H7 (cell line): ENCODE measurements around the gene PCNA. TPM values are rescaled to one million over a fixed set of nuclear protein-coding genes. Genes with fewer than 3 reads are reported as not detected.
A peak's percentile ranks its signal among the peaks of the same experiment; 100 is the strongest.
"Not testable (repeated sequence)": the region's sequence is repeated elsewhere in the genome, so short reads cannot be mapped to it uniquely, and the experiment has no call there.

Experiments
- DNase-seq: peaks from one replicate; pipeline ENCODE4 v3.0.0; 2012
- H3K27me3 ChIP-seq: 2 replicates; pipeline ENCODE4 v1.6.0; 2011; ENCODE audit warnings: mild to moderate bottlenecking, low read length; ENCODE audit not compliant: control insufficient read depth, insufficient read depth
- H3K36me3 ChIP-seq: replicated peaks from 2 replicates; pipeline ENCODE4 v1.5.1; 2011; ENCODE audit warnings: low read length; ENCODE audit not compliant: control insufficient read depth, insufficient read depth
- H3K4me3 ChIP-seq: 2 replicates; pipeline ENCODE4 v1.5.1; 2011; ENCODE audit warnings: low read depth, mild to moderate bottlenecking, control low read depth, low read length, moderate library complexity; ENCODE audit not compliant: insufficient read depth
- total RNA-seq: library from RNA; depleted of rRNA; stranded (reverse); fragments of >200 nt; shearing (Covaris generic); gene quantifications from 2 replicates; pipeline ENCODE4 v1.2.3, GENCODE V29; 2014

PCNA gene
- total RNA-seq, 1 experiment from 2014 or later = 294 TPM

DNA sequence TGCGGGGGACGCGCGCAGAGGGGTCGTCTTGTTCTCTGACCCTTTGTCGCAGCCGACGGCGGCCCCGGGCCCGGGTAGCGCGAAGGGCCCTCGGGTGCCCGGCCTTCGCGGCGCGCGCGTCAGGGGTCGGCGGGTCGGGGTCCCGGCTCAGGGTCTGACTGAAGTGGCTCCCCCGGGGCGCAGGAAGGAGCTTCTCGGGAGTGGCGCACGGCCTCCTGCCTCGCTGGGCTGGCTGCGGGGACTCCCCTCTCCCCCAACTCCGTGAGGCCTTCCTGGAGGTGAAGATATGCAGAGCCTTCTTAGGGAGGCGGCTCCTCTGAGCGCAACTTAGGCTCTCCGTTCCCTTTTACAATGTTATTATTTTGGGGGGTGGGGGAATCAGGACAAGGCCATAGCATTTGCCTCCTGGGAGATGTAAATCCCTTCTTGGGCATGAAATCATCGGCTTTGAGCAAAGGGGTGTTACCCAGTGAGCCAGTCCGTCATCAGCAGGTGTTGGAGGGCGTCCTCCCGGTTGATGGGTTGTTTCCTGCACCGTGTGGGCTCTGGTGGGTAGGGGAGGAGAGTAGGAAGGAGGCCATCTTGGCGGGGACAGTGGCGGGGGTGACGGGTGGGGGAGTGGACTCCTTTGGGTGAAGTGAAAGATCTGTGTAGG is 7.6 kb upstream of the PCNA start:
- DNase-seq = peak; percentile 82
- H3K4me3 ChIP-seq = peak overlapping the region; percentile 79
- H3K27me3 ChIP-seq = no peaks in the 10 kb centered on the region
- H3K36me3 ChIP-seq = 0 out of 2 replicates have a peak, but pooled peaks cover 1% of the 10 kb centered on the region

DNA sequence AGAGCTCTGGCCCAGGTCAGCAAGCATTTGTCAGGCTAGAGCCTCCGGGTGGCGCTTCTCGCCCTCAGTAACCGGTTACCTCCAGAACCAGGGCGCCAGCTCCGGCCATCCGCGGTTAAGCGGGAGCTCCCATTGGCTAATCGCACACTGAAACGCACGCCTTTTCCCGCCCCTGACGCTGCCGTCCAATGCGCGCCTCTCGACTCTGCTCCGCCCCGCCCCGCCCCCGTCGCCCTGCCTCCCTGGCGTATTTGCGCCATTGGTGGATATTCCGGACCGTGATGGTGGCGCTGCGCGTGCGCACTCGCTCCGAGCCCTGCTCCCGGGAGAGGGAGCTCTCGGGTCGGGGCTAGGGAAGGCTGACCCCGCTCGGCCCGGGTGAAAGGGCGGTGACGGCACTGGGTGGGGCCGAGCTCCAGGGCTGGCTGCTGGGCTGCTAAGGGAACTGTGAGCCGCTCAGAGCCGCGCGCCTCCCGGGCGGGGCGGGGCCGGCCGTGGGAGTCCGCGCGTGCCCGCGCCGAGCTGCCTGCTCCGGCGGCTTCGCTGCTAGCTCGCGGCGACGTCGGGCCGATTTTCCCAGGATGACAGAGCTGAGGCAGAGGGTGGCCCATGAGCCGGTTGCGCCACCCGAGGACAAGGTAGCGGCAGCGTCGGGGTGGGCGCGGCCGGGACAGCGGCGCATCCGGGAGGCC is 6.9 kb upstream of the PCNA start, which contains the start of gene CDS2:
Gene CDS2 (plus strand): TSS at position 497 of the 692 bp plus-strand sequence. CDS start 85 bp downstream, at position 582.
- peak; percentile 99 for DNase-seq
- Histone ChIP-seq H3K36me3 (0 out of 2 replicates have a peak, but pooled peaks cover 1% of the 10 kb centered on the region), H3K27me3 (no peaks in the 10 kb centered on the region), H3K4me3 (peak within 1 kb of the TSS; percentile 79)

DNA sequence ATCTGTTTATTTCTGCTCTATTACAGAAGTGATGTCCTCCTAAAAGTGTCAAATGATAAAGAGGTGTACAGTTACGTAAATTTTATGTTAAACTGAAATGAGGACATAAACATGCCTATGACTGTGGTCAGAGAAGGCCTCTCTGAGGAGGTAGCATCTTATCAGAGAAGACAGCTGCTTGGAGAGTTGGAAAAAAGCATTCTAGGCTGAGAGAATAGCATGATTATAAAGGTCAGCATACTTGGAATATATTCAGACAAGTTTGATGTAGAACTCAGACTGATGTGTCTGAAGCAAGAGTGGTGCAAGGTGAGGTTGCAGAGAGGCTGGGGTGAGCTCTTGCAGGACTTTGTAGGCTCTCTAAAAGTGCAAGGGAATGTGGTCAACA is 3.1 kb upstream of the PCNA start:
- H3K27me3 ChIP-seq = no peaks in the 10 kb centered on the region
- peaks cover 7% of the 10 kb centered on the region for H3K36me3 ChIP-seq
- no peak for DNase-seq
- H3K4me3 ChIP-seq = no peak overlapping the region

DNA sequence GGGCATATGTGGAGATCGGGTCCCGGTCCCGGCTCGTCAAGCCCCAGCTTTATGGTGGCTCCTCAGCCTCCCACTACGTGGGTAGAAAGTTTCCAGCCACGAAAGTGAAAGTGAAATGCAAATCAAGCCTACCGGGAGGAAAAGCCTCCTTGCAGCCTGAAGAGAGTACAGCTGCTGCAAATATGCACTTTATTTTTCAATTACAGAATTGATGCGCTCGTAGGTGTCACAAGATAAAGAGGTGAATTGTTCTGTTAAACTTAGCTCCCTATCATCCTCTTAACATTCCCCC is 373 bp upstream of the PCNA start:
- peak overlapping the region; percentile 36 for H3K4me3 ChIP-seq
- no peaks in the 10 kb centered on the region for H3K27me3 ChIP-seq
- peaks cover 27% of the 10 kb centered on the region for H3K36me3 ChIP-seq
- no peak for DNase-seq

DNA sequence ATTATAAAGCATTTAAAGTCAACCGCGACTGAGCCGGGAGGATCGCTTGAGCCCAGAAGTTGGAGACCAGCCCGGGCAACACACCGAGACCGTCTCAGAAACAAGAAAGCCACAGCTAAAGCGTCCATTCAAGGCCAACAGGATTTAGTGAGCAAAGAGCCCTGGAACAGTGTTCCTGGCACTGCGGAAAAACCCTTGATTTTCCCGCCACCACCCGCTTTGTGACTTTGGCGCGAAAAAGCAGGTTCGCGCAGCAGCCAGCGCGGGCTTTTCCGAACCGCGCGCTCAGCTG is 669 bp downstream of the PCNA start:
- Histone ChIP-seq H3K27me3 (no peaks in the 10 kb centered on the region), H3K36me3 (peaks cover 30% of the 10 kb centered on the region), H3K4me3 (peak overlapping the region; percentile 93)
- no peak for DNase-seq

DNA sequence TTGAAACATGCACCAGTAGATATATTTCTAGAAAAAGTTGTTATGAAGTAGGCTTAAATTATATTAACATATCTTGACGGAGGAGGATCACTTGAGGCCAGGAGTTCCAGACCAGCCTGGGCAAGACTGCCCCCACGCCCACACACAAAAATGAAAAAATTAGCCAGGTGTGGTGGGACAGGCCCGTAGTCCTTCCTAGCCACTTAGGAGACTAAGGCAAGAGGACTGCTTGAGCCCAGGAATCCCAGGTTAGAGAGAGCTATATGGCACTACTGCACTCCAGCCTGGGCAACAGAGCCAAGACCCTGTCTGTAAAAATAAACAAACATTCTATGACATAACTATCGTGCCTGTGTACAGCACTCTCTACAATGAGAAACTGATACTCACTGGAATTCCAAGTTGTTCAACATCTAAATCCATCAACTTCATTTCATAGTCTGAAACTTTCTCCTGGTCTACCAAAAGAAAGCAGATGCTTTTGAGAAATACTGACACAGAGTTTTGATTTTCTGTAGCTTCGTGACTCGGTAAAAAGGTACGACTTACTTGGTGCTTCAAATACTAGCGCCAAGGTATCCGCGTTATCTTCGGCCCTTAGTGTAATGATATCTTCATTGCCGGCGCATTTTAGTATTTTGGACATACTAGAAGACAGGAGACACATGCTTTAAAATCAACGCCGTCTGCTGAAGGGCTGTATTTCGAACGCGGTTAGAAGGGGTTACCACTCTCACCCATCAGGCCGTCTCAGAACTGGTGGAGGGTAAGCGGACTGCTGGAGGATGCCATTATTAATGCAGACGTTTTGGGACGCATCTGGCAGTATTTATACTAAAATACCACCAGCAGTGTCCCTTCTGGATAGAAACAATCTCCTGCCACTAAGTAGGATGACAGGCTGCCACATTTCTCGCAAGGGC is 1.3 kb downstream of the PCNA start:
- H3K36me3 ChIP-seq = peaks cover 30% of the 10 kb centered on the region
- peak overlapping the region; percentile 93 for H3K4me3 ChIP-seq
- no peak for DNase-seq
- H3K27me3 ChIP-seq = no peaks in the 10 kb centered on the region

DNA sequence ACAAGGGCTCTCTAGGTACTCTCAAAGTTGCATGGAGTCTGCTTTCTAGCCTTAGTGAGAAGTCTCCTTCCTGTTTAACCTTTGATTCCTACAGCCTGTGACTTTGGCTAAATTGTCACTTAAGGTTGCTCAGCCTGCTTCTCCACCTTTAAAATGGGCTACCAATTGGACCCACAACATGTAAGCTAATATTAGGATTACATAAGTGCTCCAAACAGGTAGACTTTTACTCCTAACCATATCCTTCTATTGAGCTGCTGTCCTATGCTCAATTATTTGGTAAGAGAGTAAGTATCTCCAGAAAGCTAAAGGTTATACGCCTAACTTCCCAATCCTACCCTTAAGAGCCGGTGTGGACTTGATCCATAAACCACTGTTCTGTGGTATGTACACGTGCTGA is 2.9 kb downstream of the PCNA start:
- H3K36me3 ChIP-seq = peaks cover 30% of the 10 kb centered on the region
- H3K27me3 ChIP-seq = no peaks in the 10 kb centered on the region
- no peak for DNase-seq
- no peak overlapping the region for H3K4me3 ChIP-seq

DNA sequence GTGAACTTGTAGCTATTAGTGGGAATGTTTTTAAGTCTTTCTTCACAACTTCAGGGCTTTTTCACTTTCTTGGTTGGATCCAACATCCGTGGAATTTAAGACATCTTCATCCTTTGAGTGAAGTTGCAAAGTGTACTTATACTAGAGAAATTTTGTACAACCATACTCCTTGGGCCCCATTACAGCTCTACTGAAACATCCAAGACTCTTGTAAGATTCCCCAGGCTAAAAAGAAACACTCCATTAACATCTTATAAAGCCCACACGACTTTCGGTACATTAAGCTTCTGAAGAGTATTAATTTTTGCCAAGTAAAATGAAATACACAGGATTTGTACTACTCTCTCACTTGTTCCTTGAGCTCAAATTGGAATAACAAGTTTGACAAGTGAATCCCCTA is 5.4 kb downstream of the PCNA start:
- H3K4me3 ChIP-seq = no peak overlapping the region
- H3K36me3 ChIP-seq = peaks cover 32% of the 10 kb centered on the region
- DNase-seq = no peak

DNA sequence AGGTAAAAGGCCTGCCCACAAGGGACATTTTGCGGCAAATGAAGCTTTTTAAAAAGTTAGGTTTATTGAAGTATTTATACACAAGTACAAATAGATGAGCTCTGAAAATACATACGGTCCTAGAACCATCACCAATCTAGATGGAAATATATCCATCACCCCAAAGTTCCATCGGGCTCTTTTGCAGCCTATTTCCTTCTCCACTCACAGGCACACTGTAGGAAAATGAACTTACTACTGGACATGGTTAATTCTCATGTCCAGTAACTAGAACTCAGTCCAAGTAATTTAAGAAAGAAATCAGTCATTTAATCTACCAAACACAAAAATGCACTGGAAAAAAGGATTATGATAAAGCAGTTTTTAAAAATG is 6.2 kb downstream of the PCNA start:
- no peak for DNase-seq
- Histone ChIP-seq H3K4me3 (peak overlapping the region; percentile 94), H3K36me3 (peaks cover 34% of the 10 kb centered on the region), H3K27me3 (no peaks in the 10 kb centered on the region)

More for the DNA sequence above, 5.4 kb downstream of the PCNA start:
- H3K27me3 ChIP-seq = no peaks in the 10 kb centered on the region

DNA sequence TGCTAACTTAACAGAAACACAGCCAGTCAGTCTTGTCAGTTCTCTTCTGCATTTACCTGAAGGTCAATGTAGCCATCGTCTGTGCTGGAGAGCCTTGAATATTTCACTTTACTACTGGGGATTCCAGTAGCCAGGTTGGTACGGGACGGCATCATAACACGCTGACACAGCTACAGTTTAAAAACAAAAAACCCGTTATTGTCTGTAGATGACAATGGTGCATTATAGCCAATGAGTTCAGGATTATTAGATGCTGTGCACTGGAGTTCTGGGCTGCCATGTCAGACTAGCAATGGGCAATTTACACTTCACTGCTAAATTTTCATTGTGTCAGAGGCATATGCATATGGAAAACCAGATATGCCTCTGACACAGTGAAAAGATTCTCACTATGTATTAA is 10.5 kb downstream of the PCNA start:
- Histone ChIP-seq H3K4me3 (no peak overlapping the region), H3K36me3 (peaks cover 13% of the 10 kb centered on the region), H3K27me3 (no peaks in the 10 kb centered on the region)
- DNase-seq = no peak

DNA sequence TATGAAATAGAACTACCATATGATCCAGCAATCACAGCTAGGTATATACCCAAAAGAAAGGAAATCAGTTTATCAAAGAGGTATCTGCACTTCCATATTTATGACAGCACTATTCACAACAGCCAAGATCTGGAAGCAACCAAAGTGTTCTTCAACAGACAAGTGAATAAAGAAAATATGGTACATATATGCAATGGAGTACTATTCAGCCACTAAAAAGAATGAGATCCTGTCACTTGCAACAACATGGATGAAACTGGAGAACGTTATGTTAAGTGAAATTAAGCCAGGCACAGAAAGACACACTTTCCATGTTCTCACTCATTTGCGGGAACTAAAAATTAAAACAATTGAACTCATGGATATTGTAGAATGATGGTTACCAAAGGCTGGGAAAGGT is 15.3 kb downstream of the PCNA start:
- Histone ChIP-seq H3K4me3 (no peak overlapping the region), H3K36me3 (peaks cover 15% of the 10 kb centered on the region), H3K27me3 (no peaks in the 10 kb centered on the region)
- no peak for DNase-seq

DNA sequence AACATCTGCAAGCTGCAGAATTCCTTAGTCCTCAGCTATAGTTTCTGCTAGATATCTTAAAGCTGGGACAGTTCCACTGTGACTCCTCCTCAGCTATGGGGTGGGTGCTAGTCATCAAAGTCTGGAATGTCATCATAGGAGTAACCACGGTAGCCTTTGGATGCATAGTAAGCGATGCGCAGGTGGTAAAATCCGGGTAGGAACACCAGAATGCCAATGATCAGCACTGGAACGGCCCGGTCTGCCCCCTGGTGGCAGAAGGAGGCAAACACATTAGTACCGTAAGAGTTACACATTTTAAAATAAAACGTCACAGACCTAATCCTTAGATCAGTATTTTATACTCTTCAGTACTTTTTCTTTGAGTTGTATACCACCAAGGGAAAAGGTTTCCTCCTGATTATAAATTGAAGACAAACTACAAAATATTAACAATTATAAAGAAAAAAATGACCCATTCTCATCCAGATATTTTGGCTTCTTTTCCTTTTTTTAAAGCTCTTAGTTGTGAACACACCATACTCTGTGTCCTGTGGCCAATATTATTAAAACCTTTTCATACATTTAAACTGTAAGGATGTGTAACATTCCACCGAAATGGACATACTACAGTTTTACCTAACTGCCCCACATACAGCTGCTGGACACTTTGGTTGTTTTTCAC is 18.9 kb downstream of the PCNA start:
- Histone ChIP-seq H3K27me3 (no peaks in the 10 kb centered on the region), H3K4me3 (no peak overlapping the region), H3K36me3 (peaks cover 15% of the 10 kb centered on the region)
- DNase-seq = peak; percentile 82

DNA sequence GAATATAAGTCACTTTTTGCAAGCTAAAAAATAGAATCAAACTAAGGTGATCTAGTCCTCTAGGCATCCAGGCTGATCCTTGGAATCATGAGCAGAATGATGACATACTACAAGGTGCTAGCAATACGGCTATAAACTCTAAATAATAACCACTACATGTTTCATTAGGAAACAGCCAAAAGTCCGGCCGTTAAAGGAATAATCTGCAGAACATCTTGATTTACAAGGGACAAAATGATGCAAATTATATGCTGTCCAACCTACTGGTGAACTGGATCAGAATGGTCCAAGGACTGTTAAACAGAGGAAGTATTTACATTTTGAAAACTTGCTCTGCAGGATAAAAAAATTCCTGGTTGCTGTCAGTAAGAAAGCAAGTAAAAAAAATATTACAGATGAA is 19.8 kb downstream of the PCNA start:
- H3K27me3 ChIP-seq, H3K4me3 ChIP-seq, DNase-seq: not testable (repeated sequence)
- H3K36me3 ChIP-seq = peaks cover 12% of the 10 kb centered on the region

DNA sequence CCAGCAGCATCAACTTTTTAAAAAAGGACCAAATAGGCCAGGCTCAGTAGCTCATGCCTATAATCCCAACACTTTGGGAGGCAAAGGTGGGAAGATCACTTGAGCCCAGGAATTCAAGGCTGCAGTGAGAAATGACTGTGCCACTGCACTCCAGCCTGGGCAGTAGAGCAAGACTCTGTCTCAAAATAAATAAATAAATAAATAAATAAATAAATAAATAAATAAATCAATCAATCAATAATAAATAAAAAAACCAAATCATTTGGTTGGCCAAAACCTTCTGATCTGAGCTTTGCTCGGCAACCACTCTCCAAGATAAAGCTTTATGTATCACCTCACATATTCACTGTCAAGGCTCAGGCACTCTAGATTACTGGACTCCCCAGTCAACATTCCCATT is 20.7 kb downstream of the PCNA start:
- H3K36me3 ChIP-seq = peaks cover 11% of the 10 kb centered on the region
- not testable (repeated sequence) for H3K4me3 ChIP-seq, H3K27me3 ChIP-seq, DNase-seq
